Parathyroid adenoma (tissue), 2 donors: ENCODE measurements around the gene UPP2.

Experiments used
- H2AFZ ChIP-seq: fragments of 300-600 bp; sonication (generic); one replicate; pipeline ENCODE4 v1.7.0; 2017; ENCODE audit warnings: antibody characterized with exemption, mild to moderate bottlenecking
- H3K27ac ChIP-seq: fragments of 300-600 bp; sonication (generic); one replicate; pipeline ENCODE4 v1.7.0; 2017
- H3K27me3 ChIP-seq: fragments of 300-600 bp; sonication (generic); one replicate; pipeline ENCODE4 v1.7.0; 2017; ENCODE audit warnings: low read length; ENCODE audit not compliant: control insufficient read depth, insufficient read depth
- H3K36me3 ChIP-seq: fragments of 300-600 bp; sonication (generic); one replicate; pipeline ENCODE4 v1.7.0; 2017; ENCODE audit warnings: low read length; ENCODE audit not compliant: control insufficient read depth, insufficient read depth
- H3K4me1 ChIP-seq: fragments of 300-600 bp; sonication (generic); one replicate; pipeline ENCODE4 v1.7.0; 2017; ENCODE audit warnings: control low read depth
- H3K4me2 ChIP-seq: fragments of 300-600 bp; sonication (generic); one replicate; pipeline ENCODE4 v1.7.0; 2017; ENCODE audit warnings: low read length
- H3K4me3 ChIP-seq: fragments of 300-600 bp; sonication (generic); one replicate; pipeline ENCODE4 v1.7.0; 2017; ENCODE audit warnings: low read depth, low read length
- H3K79me2 ChIP-seq: fragments of 300-600 bp; sonication (generic); one replicate; pipeline ENCODE4 v1.7.0; 2017; ENCODE audit warnings: control low read depth
- H3K9ac ChIP-seq: fragments of 300-600 bp; sonication (generic); one replicate; pipeline ENCODE4 v1.7.0; 2017; ENCODE audit warnings: mild to moderate bottlenecking
- H3K9me3 ChIP-seq: fragments of 300-600 bp; sonication (generic); one replicate; pipeline ENCODE4 v1.7.0; 2017; ENCODE audit warnings: low read length; ENCODE audit not compliant: control insufficient read depth
- TF ChIP-seq, protein P1 (sequence below): fragments of 300-600 bp; sonication (generic); IDR thresholded peaks from one replicate; pipeline ENCODE4 v1.7.0; 2017; ENCODE audit warnings: antibody characterized with exemption, mild to moderate bottlenecking
- donor health status: primary hyperparathyroidism.

Gene UPP2

DNA sequence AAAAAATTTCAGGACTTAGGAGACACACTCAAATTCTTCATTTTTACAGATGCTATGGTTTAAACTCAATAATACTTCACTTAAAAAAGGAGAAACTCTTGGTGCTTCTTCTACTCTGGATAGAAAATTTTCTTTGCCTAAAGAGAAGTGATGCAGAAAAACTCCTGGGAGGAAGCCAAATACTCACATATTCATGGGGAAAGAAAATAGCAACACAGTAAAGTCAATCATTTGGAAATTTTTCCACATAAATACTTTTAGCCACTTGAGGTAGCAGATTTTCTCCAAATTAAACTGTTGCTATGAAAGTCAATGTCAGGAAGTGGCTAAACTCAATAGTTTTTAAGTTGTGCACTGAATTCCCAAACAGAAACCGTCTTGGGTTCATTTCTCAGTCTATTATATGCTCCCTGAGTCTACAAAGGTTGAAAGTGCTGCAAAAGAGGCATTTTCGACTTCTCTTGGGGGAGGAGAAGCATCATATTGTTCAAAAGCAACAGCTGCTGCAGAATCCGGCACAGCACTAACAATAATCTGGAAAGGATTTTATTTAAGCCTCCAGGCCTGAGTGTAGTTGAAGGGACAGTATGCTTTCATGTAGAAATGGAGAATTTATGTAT, 81.1 kb downstream of the UPP2 start:
- no peaks in the 10 kb centered on the region for H3K27me3 ChIP-seq
- H3K9ac ChIP-seq, result no peak overlapping the region
- H3K36me3 ChIP-seq, result no peaks in the 10 kb centered on the region
- peaks cover 23% of the 10 kb centered on the region for H3K4me1 ChIP-seq
- no peak overlapping the region for H3K27ac ChIP-seq
- H3K79me2 ChIP-seq, result no peaks in the 10 kb centered on the region
- H3K9me3 ChIP-seq, result no peaks in the 10 kb centered on the region
- H3K4me3 ChIP-seq, result no peak overlapping the region
- H3K4me2 ChIP-seq, result no peak overlapping the region
- H2AFZ ChIP-seq, result no peak overlapping the region
- TF ChIP-seq, protein P1, sequence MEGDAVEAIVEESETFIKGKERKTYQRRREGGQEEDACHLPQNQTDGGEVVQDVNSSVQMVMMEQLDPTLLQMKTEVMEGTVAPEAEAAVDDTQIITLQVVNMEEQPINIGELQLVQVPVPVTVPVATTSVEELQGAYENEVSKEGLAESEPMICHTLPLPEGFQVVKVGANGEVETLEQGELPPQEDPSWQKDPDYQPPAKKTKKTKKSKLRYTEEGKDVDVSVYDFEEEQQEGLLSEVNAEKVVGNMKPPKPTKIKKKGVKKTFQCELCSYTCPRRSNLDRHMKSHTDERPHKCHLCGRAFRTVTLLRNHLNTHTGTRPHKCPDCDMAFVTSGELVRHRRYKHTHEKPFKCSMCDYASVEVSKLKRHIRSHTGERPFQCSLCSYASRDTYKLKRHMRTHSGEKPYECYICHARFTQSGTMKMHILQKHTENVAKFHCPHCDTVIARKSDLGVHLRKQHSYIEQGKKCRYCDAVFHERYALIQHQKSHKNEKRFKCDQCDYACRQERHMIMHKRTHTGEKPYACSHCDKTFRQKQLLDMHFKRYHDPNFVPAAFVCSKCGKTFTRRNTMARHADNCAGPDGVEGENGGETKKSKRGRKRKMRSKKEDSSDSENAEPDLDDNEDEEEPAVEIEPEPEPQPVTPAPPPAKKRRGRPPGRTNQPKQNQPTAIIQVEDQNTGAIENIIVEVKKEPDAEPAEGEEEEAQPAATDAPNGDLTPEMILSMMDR, result no peak

GRCh38 chr2:158184001-158184400, 82.3 kb downstream of the UPP2 start:
- TF ChIP-seq, protein P1, result no peak
- Histone ChIP-seq H3K9me3 (no peaks in the 10 kb centered on the region), H3K79me2 (no peaks in the 10 kb centered on the region), H3K4me1 (peaks cover 23% of the 10 kb centered on the region), H3K4me3 (no peak overlapping the region), H3K4me2 (no peak overlapping the region), H2AFZ (no peak overlapping the region), H3K36me3 (no peaks in the 10 kb centered on the region), H3K27ac (peak overlapping the region; percentile 56), H3K27me3 (no peaks in the 10 kb centered on the region), H3K9ac (no peak overlapping the region)

DNA sequence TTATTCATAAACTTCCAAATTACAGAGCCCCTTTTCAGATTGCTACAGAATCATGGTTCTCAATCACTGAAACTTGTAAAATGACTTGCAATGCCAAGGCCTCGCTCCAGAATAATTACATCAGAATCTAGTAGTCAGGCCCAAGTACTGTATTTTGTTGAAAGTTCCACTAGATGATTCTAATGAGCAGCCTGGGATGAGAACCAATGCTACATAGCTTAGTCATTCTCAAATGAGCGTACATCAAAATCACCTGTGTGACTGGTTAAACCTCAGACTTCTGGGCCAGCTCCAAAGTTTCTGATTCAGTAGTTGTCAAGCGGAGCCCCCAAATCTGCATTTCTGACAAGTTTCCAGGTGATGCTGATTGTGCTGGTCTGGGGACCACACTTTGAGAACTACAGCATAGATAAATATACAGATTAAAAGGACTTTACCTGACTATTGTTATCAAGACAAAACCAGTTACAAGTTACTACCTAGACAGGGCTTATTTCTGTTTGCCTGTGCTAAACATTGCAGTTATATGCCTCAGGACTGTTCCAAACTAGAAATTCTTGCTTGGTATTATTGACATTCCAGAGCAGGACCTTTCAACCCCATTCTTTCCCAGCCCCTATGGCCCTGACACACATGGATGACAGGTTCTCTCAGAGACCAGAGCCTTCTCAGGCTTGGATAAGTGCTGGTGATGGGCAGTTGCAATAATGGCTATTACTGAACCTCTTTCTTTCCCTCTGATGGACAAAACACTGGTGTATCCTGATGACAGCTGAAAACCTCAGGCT, 83.1 kb downstream of the UPP2 start:
- TF ChIP-seq, protein P1, result no peak
- Histone ChIP-seq H3K27ac (peak overlapping the region; percentile 56), H3K4me1 (peaks cover 23% of the 10 kb centered on the region), H3K27me3 (no peaks in the 10 kb centered on the region), H3K4me2 (no peak overlapping the region), H3K36me3 (no peaks in the 10 kb centered on the region), H3K4me3 (no peak overlapping the region), H3K79me2 (no peaks in the 10 kb centered on the region), H2AFZ (peak overlapping the region; percentile 13), H3K9ac (no peak overlapping the region), H3K9me3 (no peaks in the 10 kb centered on the region)
